Urinary bladder (tissue), 4 donors: ENCODE measurements around the gene BCL2L2. TPM values are rescaled to one million over a fixed set of nuclear protein-coding genes. Genes with fewer than 3 reads are reported as not detected.
"Not testable (repeated sequence)": the region's sequence is repeated elsewhere in the genome, so short reads cannot be mapped to it uniquely, and the experiment has no call there.

ENCODE experiments used
- DNase-seq: peaks from one replicate; pipeline ENCODE4 v3.0.0-alpha.2; 2015; ENCODE audit errors: extremely low spot score
- H3K27ac ChIP-seq: one replicate; pipeline ENCODE4 v1.5.1; 2013; ENCODE audit warnings: low read depth, mild to moderate bottlenecking, moderate library complexity
- H3K36me3 ChIP-seq: one replicate; pipeline ENCODE4 v1.6.1; 2013; ENCODE audit warnings: mild to moderate bottlenecking, moderate library complexity; ENCODE audit not compliant: insufficient read depth
- H3K4me1 ChIP-seq: one replicate; pipeline ENCODE4 v1.6.1; 2013; ENCODE audit warnings: mild to moderate bottlenecking, moderate library complexity; ENCODE audit not compliant: insufficient read depth
- H3K4me3 ChIP-seq: one replicate; pipeline ENCODE4 v1.5.1; 2013; ENCODE audit warnings: low read depth, low read length
- whole genome bisulfite sequencing: extraction: QIAGEN DNeasy Blood & Tissue Kit; methylation state at CpG from one replicate; pipeline ENCODE4 v1.1.7; 2013; 5-methylcytosine and 5-hydroxymethylcytosine counted together
- polyA plus RNA-seq: library from polyadenylated mRNA; stranded (reverse); fragments of 200-250 nt; gene quantifications from one replicate; pipeline ENCODE4 v1.2.3, GENCODE V29; 2013
- total RNA-seq: library from RNA; depleted of rRNA; stranded (reverse); fragments of >200 nt; gene quantifications from one replicate; pipeline ENCODE4 v1.2.3, GENCODE V29; 2014
- donor health status: healthy with polysubstance abuse.
- donor health status: healthy.

Gene BCL2L2, protein sequence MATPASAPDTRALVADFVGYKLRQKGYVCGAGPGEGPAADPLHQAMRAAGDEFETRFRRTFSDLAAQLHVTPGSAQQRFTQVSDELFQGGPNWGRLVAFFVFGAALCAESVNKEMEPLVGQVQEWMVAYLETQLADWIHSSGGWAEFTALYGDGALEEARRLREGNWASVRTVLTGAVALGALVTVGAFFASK
- 19.2 TPM for total RNA-seq
- 118 TPM for polyA plus RNA-seq

DNA sequence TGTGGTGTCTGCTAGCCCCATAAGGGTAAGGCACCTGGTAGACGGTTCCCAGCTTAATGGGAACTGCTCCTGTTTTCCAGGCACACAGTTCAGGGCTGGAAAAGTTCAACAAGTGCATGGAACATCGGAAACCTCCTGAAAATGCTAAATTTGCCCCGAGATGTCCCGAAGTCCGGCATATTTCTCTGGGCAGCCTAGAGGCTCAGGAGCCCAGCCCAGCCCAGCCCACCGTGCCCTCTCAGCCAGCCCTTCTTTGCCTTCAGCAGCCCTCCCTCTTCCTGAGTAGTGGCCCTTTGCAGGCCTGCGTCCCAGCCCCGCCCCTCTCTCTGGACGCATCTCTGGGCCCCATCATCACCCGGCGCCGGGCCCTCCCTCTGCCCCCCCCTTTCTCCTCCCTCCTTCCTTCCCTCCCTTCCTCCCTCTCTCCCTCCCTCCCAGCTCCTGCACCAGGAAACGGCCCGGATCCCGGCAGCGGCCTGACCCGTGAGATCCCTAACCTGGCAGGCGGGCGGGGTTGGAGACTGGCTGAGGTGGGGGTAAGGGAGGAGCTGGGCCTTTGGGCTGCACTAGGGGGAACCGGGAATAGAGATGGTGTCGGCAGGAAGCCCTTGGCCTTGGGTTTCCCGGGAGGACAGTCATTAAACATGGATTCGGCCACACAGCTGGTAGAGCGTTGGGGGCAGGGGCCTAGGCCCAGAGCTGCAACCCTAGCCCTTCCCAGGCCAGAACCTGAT is at the start of gene BCL2L2:
Gene BCL2L2, plus strand, starts transcription at position 422 of the 734 bp plus-strand sequence. CDS start 935 bp downstream, outside the sequence.
- H3K4me3 ChIP-seq = peak within 1 kb of the TSS; percentile 56
- peak; percentile 86 for DNase-seq
- H3K27ac ChIP-seq = peak within 1 kb of the TSS; percentile 73
- H3K4me1 ChIP-seq = no peaks in the 10 kb centered on the region
- 2% methylated on average over 24 of the region's 24 CpGs for WGBS
- H3K36me3 ChIP-seq = peaks cover 3% of the 10 kb centered on the region

DNA sequence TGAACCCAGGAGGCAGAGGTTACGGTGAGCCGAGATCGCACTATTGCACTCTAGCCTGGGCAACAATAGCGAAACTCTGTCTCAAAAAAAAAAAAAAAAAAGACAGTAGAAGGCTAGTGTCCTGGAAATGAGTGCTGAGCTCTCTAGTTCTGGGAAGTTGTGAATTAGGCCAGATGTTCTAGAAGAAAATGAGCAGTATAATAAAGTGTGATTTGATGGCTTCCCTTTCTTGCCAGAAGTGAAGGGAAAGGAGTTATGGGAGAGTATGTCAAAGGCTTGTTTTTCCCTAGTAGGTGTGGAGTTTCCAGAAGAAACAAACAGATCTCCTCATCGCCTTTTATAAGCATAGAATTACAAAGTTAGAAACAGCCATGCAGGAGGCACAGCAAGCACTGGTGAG is 48.4 kb upstream of the BCL2L2 start:
- 78% methylated on average over 5 of the region's 5 CpGs for WGBS
- DNase-seq = no peak
- H3K4me3 ChIP-seq = no peak overlapping the region
- no peaks in the 10 kb centered on the region for H3K4me1 ChIP-seq
- no peaks in the 10 kb centered on the region for H3K36me3 ChIP-seq
- H3K27ac ChIP-seq = no peak overlapping the region

DNA sequence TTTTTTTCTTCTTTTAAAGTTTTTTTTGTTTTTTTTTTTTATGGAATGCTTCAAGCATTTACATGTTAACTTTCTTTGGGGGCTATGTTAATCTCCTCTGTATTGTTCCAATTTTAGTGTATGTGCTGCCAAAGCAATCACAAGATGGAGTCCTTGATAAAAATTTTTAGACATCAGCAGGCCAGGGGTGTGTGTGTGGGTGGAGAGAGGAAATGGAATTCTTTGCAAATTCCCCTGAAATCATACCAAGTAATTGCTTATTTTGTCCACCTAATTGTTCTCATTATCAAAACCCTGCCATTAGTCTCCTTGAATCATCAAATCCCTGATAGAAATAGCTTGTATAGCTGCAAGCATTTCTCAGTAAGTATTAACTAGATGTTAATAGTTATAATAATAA is 47.2 kb upstream of the BCL2L2 start:
- Histone ChIP-seq H3K36me3 (no peaks in the 10 kb centered on the region), H3K4me3 (no peak overlapping the region), H3K4me1 (no peaks in the 10 kb centered on the region), H3K27ac (no peak overlapping the region)
- no peak for DNase-seq

DNA sequence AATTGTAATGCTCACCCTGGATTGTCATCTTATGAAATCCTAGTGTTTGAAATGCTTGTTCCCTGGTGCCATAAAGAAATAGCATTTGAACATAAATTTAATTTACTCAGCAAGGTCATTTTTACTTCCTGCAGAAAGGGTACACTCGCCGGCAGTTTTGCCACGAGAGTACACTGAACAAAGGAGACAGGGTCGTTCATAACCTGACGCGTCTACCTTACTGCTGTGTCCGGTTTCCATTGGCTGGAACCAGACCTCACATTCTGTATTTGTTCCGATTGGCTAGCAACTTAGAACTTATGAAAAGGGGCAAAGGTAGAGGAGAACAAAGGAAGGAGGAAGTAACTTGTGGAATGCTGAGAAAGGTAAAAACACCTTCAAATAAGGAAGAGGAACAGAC is 45.8 kb upstream of the BCL2L2 start:
- not testable (repeated sequence) for H3K4me3 ChIP-seq, H3K4me1 ChIP-seq, H3K27ac ChIP-seq, H3K36me3 ChIP-seq, DNase-seq
- 84% methylated on average over 8 of the region's 8 CpGs for WGBS

DNA sequence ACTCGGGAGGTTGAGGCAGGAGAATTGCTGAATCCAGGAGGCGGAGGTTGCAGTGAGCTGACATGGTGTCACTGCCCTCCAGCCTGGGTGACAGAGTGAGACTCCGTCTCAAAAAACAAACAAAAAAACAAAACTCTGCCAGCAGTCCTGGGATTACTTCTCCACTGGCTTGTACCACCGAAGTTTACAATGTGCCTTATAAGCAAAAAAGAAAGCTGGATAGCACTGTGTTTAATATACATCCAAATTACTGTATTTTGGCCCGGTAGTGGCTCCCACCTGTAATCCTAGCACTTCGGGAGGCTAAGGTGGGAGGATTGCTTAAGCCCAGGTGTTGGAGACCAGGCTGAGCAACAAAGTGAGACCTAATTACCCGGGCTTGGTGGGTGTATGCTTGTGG is 37.4 kb upstream of the BCL2L2 start:
- WGBS = 90% methylated on average over 7 of the region's 7 CpGs
- H3K27ac ChIP-seq = no peak overlapping the region
- no peaks in the 10 kb centered on the region for H3K4me1 ChIP-seq
- H3K36me3 ChIP-seq = no peaks in the 10 kb centered on the region
- DNase-seq = no peak
- no peak overlapping the region for H3K4me3 ChIP-seq

DNA sequence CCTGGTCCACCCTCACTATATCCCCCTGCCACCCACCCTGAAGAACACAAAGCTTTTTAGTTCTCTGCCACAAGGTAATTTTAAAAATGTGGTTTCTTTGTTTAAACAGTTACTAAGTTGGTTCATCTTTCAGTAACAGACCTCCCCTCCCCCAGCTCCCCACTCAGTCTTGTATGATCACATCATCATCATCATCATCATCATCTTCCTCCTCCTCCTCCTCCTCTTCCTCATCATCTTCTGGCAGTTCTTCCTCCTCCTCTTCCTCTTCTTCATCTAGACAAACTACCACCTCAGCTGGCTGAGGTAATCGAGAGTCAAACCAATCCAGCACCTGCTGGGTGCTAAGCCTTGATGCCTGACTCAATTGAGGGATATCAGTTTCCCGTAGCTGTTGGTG is 31.2 kb upstream of the BCL2L2 start:
- WGBS = 92% methylated on average over 2 of the region's 2 CpGs
- no peaks in the 10 kb centered on the region for H3K36me3 ChIP-seq
- no peak for DNase-seq
- no peak overlapping the region for H3K4me3 ChIP-seq
- H3K27ac ChIP-seq = no peak overlapping the region
- no peaks in the 10 kb centered on the region for H3K4me1 ChIP-seq

DNA sequence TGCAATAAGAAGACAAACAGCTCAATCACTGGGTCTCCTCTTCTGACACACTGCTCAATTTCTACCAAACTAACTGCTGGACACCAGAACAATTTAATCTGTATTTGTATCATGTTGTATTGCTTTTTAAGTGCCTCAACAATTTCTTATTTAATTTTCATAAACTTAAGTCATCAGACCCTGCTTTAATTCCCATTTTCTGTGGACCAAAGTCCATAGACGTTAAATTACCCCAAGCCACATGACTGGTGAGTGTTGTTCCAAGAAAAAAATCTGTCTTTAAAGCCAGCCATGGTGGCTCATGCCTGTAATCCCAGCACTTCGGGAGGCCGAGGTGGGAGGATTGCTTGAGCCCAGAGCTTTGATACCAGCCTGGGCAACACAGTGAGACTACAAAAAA is 29.4 kb upstream of the BCL2L2 start:
- DNase-seq = no peak
- Histone ChIP-seq H3K27ac (no peak overlapping the region), H3K4me3 (no peak overlapping the region), H3K4me1 (no peaks in the 10 kb centered on the region), H3K36me3 (no peaks in the 10 kb centered on the region)
- 81% methylated on average over 3 of the region's 3 CpGs for WGBS

DNA sequence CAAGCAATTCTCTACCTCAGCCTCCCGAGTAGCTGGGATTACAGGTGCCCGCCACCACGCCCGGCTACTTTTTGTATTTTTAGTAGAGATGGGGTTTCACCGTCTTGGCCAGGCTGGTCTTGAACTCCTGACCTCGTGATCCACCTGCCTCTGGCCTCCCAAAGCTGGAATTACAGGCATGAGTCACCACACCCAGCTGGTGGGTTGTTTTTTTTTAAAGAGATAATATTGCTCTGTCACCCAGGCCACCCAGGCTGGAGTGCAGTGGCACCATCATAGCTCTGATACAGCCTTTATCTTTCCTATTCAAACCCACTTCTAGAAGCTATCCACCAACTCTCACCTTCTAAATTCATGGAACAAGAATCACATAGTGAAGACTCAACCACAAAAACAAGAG is 28.7 kb upstream of the BCL2L2 start:
- DNase-seq, H3K4me3 ChIP-seq, H3K27ac ChIP-seq, H3K36me3 ChIP-seq, H3K4me1 ChIP-seq: not testable (repeated sequence)
- 93% methylated on average over 6 of the region's 6 CpGs for WGBS

DNA sequence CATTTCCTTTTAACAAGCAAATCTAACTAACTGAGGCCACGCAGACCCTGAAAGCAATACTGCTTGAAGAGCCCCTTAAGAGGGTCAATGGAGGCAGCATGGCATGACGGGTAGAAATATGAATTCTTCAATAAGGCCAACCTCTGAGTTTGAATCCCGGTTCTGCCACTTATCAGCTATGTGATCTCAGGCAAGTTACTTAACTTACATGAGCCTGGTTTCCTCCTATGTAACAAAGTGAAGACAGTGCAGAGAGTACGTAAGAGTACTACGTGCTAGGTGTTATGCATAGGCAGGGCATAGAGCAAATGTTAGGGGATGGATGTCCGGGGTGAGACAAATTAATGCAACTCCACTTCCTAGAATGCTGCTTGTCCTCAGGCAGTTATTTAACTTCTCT is 25.4 kb upstream of the BCL2L2 start:
- no peak for DNase-seq
- Histone ChIP-seq H3K4me3 (no peak overlapping the region), H3K4me1 (no peaks in the 10 kb centered on the region), H3K27ac (no peak overlapping the region), H3K36me3 (peaks cover 2% of the 10 kb centered on the region)
- WGBS = 89% methylated on average over 6 of the region's 6 CpGs

DNA sequence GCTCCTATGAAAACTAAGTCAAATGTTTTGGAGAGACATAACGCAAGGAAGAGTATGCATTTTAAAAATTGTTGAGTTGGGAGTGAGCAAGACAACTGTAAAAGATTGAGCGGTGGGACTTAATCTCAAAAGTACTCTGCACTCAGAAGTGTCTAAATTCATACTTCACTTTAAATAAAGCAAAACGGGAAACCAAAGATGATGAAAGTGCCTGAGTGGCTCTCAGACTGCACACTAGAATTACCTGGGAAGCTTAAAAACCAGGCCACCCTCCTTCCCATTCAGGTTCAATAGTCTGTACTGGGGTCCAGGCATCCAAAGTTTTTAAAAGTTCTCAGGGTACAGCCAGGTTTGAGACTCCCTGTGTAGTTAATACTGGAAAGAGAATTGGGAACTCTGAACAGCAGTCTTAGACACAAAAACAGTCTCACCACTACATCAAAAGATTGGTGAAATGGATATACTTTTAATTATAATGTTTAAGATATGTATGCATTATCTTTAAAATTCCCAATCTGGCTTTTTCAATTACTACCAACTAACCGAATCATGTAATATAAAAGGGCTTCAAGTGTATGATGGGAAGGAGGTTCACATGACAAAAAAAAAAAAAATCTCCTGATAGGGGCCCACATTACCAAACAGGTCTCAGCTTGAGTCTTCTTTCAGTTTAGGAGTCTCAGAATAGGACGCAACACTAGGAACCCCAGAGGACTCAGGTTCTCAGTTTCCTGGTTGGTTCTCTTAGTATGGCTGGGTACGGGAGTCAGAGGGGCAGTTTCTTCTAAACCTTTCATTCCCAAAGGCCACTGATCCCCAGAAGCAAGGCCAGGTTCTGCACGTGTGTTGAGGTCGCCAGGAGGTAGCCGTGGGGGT is 21.7 kb upstream of the BCL2L2 start:
- 30% methylated on average over 9 of the region's 9 CpGs for whole genome bisulfite sequencing
- no peak for DNase-seq
- peaks cover 2% of the 10 kb centered on the region for H3K36me3 ChIP-seq
- H3K4me3 ChIP-seq = peak overlapping the region; percentile 91
- H3K27ac ChIP-seq = peak overlapping the region; percentile 97
- no peaks in the 10 kb centered on the region for H3K4me1 ChIP-seq

DNA sequence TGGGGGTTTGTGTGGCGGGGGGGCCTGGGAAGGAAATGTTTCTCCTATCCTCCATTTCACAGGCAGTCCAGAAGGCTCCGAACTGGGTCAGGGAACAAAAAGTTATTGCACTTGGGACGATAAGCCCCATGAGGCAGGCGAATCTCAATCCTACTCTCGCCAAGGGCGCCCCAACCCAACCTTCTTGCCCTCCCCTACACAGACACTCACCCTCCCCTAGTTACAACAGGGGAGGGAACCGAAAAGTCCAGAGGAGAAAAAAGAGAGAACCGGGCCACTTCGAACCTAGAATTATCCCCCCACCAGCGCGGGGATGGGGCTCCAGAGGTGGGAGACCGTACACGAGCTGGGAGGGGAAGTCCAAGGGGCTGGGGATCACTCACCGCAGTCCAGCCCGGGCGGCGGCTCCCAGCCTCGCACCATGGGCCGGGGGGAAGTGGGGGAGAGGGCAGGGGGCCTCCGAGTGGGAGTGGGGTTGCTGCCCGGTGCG is 21.1 kb upstream of the BCL2L2 start:
- no peak for DNase-seq
- peak overlapping the region; percentile 91 for H3K4me3 ChIP-seq
- H3K36me3 ChIP-seq = peaks cover 2% of the 10 kb centered on the region
- WGBS = under 1% methylated on average over 22 of the region's 22 CpGs
- H3K27ac ChIP-seq = peak overlapping the region; percentile 97
- H3K4me1 ChIP-seq = no peaks in the 10 kb centered on the region

DNA sequence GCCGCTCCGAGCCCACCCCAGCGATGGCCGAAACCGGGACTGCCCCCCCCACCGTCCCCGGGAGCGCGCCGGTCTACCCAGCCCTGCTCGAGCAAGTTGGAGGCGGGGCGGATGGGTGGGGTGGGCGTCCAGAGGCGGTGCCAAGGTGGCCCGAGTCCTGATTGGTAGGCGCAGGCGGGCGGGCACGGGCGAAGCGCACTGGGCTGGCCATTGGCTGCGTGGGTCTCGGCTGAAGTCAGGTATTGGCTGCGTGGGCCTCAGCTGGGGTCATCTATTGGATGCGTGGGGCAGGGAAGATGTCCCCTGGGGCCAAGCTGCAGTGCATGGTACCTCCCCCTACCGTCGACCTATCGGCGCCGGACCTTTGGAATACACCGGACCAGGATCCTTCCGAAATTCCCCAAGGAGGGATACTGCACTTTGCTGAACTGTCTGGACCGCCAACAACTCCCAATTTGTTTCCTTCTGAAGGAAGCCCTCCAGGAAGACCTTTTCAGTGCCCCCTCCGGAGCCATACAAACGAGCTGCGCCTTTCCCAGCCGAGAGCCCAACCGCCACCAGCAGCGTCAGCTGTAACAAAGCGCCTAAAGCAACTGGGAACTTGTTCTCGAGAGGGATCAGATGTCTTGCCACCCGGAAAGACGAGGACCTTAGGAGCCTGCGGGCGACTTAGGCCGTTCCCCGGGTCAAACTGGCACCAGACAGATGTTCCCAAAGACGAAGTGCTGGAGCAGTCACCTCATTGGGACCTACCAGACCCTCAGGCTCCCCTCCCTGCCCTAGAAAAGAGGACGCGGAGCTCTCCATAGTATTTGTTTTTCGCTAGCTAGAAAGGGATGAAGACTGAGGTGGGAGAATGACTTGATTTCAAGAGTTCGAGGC is 20.4 kb upstream of the BCL2L2 start, which contains the start of gene HOMEZ:
Gene HOMEZ, minus strand, starts transcription at position 113 of the 882 bp plus-strand sequence. CDS start 180 bp downstream, outside the sequence.
- under 1% methylated on average over 53 of the region's 53 CpGs for WGBS
- Histone ChIP-seq H3K36me3 (peaks cover 2% of the 10 kb centered on the region), H3K27ac (peak within 1 kb of the TSS; percentile 97), H3K4me1 (no peaks in the 10 kb centered on the region), H3K4me3 (peak within 1 kb of the TSS; percentile 91)
- peak; percentile 95 for DNase-seq
